ENCODE data around the gene XPO1. TPM values are rescaled to one million over a fixed set of nuclear protein-coding genes. Genes with fewer than 3 reads are reported as not detected.
"Not testable (repeated sequence)": the region's sequence is repeated elsewhere in the genome, so short reads cannot be mapped to it uniquely, and the experiment has no call there.

The XPO1 gene
- total RNA-seq, 4 donors from 2014 or later: 71.1 to 158 (median 119) TPM

DNA sequence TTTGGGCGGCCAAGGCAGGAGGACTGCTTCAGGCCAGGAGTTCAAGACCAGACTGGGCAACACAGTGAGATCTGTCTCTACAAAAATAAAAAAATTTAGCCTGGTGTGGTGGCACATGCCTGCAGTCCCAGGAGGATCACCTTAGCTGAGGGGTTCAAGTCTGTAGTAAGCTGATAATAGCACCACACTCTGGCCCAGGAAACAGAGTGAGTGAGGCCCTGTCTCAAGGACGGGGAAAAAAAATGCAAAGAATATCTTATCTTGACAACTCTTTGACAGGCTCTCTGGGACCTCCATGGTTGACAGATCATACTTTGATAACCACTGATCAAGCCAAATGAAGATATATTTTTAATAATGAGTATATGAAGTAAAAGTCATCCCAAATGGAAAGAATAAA, 89.9 kb downstream of the XPO1 start:
- Histone ChIP-seq H3K27me3 (no peaks in the 10 kb centered on the region), H3K27ac (no peak overlapping the region), H3K4me3 (no peak overlapping the region), H3K9me3 (no peaks in the 10 kb centered on the region), H3K36me3 (no peaks in the 10 kb centered on the region), H3K4me1 (peaks cover 0 to 9% (median 4%) of the 10 kb centered on the region in 4 donors)
- TF ChIP-seq, protein P1, sequence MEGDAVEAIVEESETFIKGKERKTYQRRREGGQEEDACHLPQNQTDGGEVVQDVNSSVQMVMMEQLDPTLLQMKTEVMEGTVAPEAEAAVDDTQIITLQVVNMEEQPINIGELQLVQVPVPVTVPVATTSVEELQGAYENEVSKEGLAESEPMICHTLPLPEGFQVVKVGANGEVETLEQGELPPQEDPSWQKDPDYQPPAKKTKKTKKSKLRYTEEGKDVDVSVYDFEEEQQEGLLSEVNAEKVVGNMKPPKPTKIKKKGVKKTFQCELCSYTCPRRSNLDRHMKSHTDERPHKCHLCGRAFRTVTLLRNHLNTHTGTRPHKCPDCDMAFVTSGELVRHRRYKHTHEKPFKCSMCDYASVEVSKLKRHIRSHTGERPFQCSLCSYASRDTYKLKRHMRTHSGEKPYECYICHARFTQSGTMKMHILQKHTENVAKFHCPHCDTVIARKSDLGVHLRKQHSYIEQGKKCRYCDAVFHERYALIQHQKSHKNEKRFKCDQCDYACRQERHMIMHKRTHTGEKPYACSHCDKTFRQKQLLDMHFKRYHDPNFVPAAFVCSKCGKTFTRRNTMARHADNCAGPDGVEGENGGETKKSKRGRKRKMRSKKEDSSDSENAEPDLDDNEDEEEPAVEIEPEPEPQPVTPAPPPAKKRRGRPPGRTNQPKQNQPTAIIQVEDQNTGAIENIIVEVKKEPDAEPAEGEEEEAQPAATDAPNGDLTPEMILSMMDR (IDR thresholded peaks at IDR 0.05): no peak
- no peak for TF ChIP-seq POLR2A (IDR thresholded peaks at IDR 0.05)
- no peak for DNase-seq

DNA sequence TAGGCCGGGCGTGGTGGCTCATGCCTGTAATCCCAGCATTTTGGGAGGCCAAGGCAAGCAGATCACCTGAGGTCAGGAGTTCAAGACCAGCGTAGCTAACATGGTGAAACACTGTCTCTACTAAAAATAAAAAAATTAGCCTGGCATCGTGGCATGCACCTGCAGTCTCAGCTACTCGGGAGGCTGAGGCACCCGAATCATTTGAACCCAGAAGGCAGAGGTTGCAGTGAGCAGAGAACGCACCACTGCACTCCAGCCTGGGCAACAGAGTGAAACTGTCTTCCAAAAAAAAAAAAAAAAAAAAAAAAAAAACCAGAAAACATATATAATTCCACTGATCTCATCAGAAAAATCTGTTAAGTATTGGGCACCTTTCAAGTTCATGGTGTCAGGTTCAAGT, 91.2 kb downstream of the XPO1 start:
- not testable (repeated sequence) for DNase-seq, H3K27me3 ChIP-seq, H3K27ac ChIP-seq, H3K4me1 ChIP-seq, H3K9me3 ChIP-seq, H3K36me3 ChIP-seq, H3K4me3 ChIP-seq

GRCh38 chr2:61443342-61444041, 94.7 kb downstream of the XPO1 start:
- H3K27ac ChIP-seq: peak overlapping the region in 3 of 4 donors; percentile 1 to 66 (median 54)
- H3K27me3 ChIP-seq: no peaks in the 10 kb centered on the region
- H3K36me3 ChIP-seq: peaks cover 0 to 3% (median 0%) of the 10 kb centered on the region in 3 donors
- no peaks in the 10 kb centered on the region for H3K9me3 ChIP-seq
- DNase-seq: no peak
- no peak for TF ChIP-seq POLR2A (IDR thresholded peaks at IDR 0.05)
- TF ChIP-seq, protein P1 (IDR thresholded peaks at IDR 0.05): peak in 1 of 6 experiments; percentile 18
- no peak overlapping the region for H3K4me3 ChIP-seq
- H3K4me1 ChIP-seq: peaks cover 0 to 38% (median 4%) of the 10 kb centered on the region in 4 donors

DNA sequence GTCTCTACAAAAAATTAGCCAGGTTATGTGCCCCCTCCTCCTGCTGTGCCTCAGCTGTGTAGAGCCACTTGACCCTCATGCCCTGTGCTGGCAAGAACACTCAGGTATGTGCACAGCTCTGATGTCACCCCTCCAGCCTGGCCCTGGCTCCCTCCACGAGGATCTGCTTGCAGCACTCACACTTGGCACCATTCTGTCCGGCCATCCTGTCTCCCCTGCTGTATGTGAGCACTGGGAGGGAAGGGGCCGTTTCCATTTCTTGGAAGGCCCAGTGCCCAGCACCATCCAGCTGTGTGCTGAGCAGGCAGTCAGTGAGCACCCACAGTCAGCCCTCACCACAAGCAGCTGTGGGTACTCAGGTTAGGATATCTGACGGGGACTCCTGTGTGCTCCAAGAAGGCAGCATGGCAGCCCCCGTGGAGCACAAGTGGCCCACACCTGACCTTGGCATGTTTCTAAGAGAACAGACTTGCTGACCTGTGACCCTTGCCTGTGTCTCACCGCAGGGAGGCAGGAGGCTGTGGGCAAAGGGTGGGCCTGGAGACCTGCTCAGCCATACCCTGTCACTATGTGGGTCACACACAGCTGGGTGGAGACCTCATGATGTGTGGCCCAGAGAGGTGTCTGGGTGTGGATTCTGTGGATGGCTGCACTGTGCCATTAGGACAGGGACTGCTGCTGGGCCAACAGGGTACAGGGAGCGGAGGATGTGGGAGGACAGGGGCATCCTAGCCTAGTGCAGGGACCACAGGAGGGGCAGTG, 98.7 kb downstream of the XPO1 start:
- no peak for DNase-seq

DNA sequence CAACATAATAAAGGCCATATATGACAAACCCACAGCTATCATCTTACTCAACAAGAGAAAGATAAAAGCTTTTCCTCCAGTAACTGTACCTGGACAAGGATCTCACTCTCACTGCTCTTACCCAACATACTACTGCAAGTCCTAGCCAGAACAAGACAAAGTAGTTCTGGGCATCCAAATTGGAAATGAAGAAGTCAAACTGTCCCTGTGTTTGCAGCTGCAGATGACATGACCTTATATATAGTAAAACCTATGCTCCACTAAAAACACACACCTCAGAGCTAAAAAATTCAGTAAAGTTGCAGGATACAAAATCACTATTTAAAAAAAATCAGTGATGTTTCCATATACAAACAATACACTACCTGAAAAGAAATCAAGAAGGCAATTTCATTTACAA, 99.5 kb downstream of the XPO1 start:
- peaks cover 0 to 3% (median 0%) of the 10 kb centered on the region in 3 donors for H3K36me3 ChIP-seq
- no peak for DNase-seq
- no peaks in the 10 kb centered on the region for H3K9me3 ChIP-seq
- no peaks in the 10 kb centered on the region for H3K27me3 ChIP-seq
- no peak overlapping the region for H3K27ac ChIP-seq
- H3K4me3 ChIP-seq: no peak overlapping the region
- TF ChIP-seq POLR2A (IDR thresholded peaks at IDR 0.05): no peak
- TF ChIP-seq, protein P1 (IDR thresholded peaks at IDR 0.05): no peak
- H3K4me1 ChIP-seq: peaks cover 0 to 63% (median 7%) of the 10 kb centered on the region in 4 donors

More for the DNA sequence above, 98.7 kb downstream of the XPO1 start:
- Histone ChIP-seq H3K36me3 (peaks cover 0 to 3% (median 0%) of the 10 kb centered on the region in 3 donors), H3K27ac (no peak overlapping the region), H3K4me1 (peaks cover 0 to 62% (median 4%) of the 10 kb centered on the region in 4 donors), H3K27me3 (no peaks in the 10 kb centered on the region), H3K4me3 (no peak overlapping the region), H3K9me3 (no peaks in the 10 kb centered on the region)
- TF ChIP-seq, protein P1 (IDR thresholded peaks at IDR 0.05): no peak
- TF ChIP-seq POLR2A (IDR thresholded peaks at IDR 0.05): no peak

- Histone ChIP-seq H3K27ac (no peak overlapping the region), H3K4me1 (peaks cover 0 to 78% (median 9%) of the 10 kb centered on the region in 4 donors), H3K4me3 (no peak overlapping the region), H3K9me3 (no peaks in the 10 kb centered on the region), H3K36me3 (peaks cover 0 to 3% (median 0%) of the 10 kb centered on the region in 3 donors), H3K27me3 (no peaks in the 10 kb centered on the region)
- DNase-seq: no peak
- no peak for TF ChIP-seq POLR2A (IDR thresholded peaks at IDR 0.05)
- TF ChIP-seq, protein P1 (IDR thresholded peaks at IDR 0.05): no peak
Measured at GRCh38 chr2:61437170-61437569, 101.0 kb downstream of the XPO1 start.
